ENCODE results near the gene EIF4B. TPM values are rescaled to one million over a fixed set of nuclear protein-coding genes. Genes with fewer than 3 reads are reported as not detected.
"Not testable (repeated sequence)": the region's sequence is repeated elsewhere in the genome, so short reads cannot be mapped to it uniquely, and the experiment has no call there.

Gene EIF4B
- polyA plus RNA-seq, 3 donors, result 526 to 581 (median 533) TPM

GRCh38 chr12:52992699-52993557 lies 13.3 kb upstream of the EIF4B start:
- no peak for DNase-seq (ENCODE audit: low read depth in 3 of 3, low spot score in 2 of 3)

GRCh38 chr12:52993558-52993869 lies 12.7 kb upstream of the EIF4B start:
- no peak for DNase-seq (ENCODE audit: low read depth in 3 of 3, low spot score in 2 of 3)

- DNase-seq (ENCODE audit: low read depth in 3 of 3, low spot score in 2 of 3), result no peak
Measured at GRCh38 chr12:53004178-53004577, 2.1 kb upstream of the EIF4B start.

GRCh38 chr12:53004582-53004981 lies 1.7 kb upstream of the EIF4B start:
- no peak for DNase-seq (ENCODE audit: low read depth in 3 of 3, low spot score in 2 of 3)

- no peak for DNase-seq (ENCODE audit: low read depth in 3 of 3, low spot score in 2 of 3)
Measured at GRCh38 chr12:53005215-53005985, 856 bp upstream of the EIF4B start.

- peak in 2 of 3 donors; percentile 45 to 51 for DNase-seq (ENCODE audit: low read depth in 3 of 3, low spot score in 2 of 3)
Measured at GRCh38 chr12:53006810-53007309, 604 bp downstream of the EIF4B start.

- DNase-seq (ENCODE audit: low read depth in 3 of 3, low spot score in 2 of 3), result no peak
Measured at GRCh38 chr12:53007343-53007742, 1.1 kb downstream of the EIF4B start.

GRCh38 chr12:53008760-53009159 lies 2.5 kb downstream of the EIF4B start:
- not testable (repeated sequence) for DNase-seq (ENCODE audit: low read depth in 3 of 3, low spot score in 2 of 3)

- DNase-seq (ENCODE audit: low read depth in 3 of 3, low spot score in 2 of 3), result no peak
Measured at GRCh38 chr12:53010955-53011354, 4.7 kb downstream of the EIF4B start.

GRCh38 chr12:53011889-53012288 lies 5.6 kb downstream of the EIF4B start:
- no peak for DNase-seq (ENCODE audit: low read depth in 3 of 3, low spot score in 2 of 3)

- DNase-seq (ENCODE audit: low read depth in 3 of 3, low spot score in 2 of 3), result no peak
Measured at GRCh38 chr12:53012928-53013327, 6.7 kb downstream of the EIF4B start.

- DNase-seq (ENCODE audit: low read depth in 3 of 3, low spot score in 2 of 3), result no peak
Measured at GRCh38 chr12:53014709-53015108, 8.5 kb downstream of the EIF4B start.

GRCh38 chr12:53025250-53025649 lies 19.0 kb downstream of the EIF4B start:
- DNase-seq (ENCODE audit: low read depth in 3 of 3, low spot score in 2 of 3), result no peak

- DNase-seq (ENCODE audit: low read depth in 3 of 3, low spot score in 2 of 3), result not testable (repeated sequence)
Measured at GRCh38 chr12:53027014-53027413, 20.8 kb downstream of the EIF4B start.

- no peak for DNase-seq (ENCODE audit: low read depth in 3 of 3, low spot score in 2 of 3)
Measured at GRCh38 chr12:53031616-53032015, 25.4 kb downstream of the EIF4B start.

GRCh38 chr12:53033832-53034231 lies 27.6 kb downstream of the EIF4B start:
- not testable (repeated sequence) for DNase-seq (ENCODE audit: low read depth in 3 of 3, low spot score in 2 of 3)

- DNase-seq (ENCODE audit: low read depth in 3 of 3, low spot score in 2 of 3), result no peak
Measured at GRCh38 chr12:53034459-53034858, 28.2 kb downstream of the EIF4B start.

- DNase-seq (ENCODE audit: low read depth in 3 of 3, low spot score in 2 of 3), result no peak
Measured at GRCh38 chr12:53036802-53037201, 30.5 kb downstream of the EIF4B start.

- no peak for DNase-seq (ENCODE audit: low read depth in 3 of 3, low spot score in 2 of 3)
Measured at GRCh38 chr12:53039851-53040250, 33.6 kb downstream of the EIF4B start.

GRCh38 chr12:53042607-53043454 lies 36.6 kb downstream of the EIF4B start:
- no peak for DNase-seq (ENCODE audit: low read depth in 3 of 3, low spot score in 2 of 3)

- no peak for DNase-seq (ENCODE audit: low read depth in 3 of 3, low spot score in 2 of 3)
Measured at GRCh38 chr12:53044052-53044581, 37.9 kb downstream of the EIF4B start.
